Vagina (tissue), 2 donors: Measurements from ENCODE around the gene PLCG1.

Experiments
- POLR2A ChIP-seq, 2 donors: fragments of 450-650 bp; IDR thresholded peaks; one replicate each; pipeline ENCODE4 v1.6.1; 2017; ENCODE audit warnings: antibody characterized with exemption in 2 of 2, mild to moderate bottlenecking in 2 of 2, moderate library complexity in 2 of 2
- POLR2AphosphoS5 ChIP-seq, 2 donors: sonication (generic); formaldehyde crosslinking; IDR thresholded peaks; one replicate each; pipeline ENCODE4 v1.9.0; 2017; ENCODE audit warnings: antibody characterized with exemption in 2 of 2, mild to moderate bottlenecking in 2 of 2, low read depth in 1 of 2; ENCODE audit not compliant: insufficient read depth in 1 of 2
- TF ChIP-seq, protein P1 (sequence below), 3 experiments: fragments of 450-650 bp in 2 of 3; fragments of 200-600 bp in 1 of 3; sonication (generic) in 1 of 3; IDR thresholded peaks; one replicate each; pipeline ENCODE4 v1.5.1; 2017 to 2019; ENCODE audit warnings: antibody characterized with exemption in 3 of 3, mild to moderate bottlenecking in 2 of 3, moderate library complexity in 2 of 3

DNA sequence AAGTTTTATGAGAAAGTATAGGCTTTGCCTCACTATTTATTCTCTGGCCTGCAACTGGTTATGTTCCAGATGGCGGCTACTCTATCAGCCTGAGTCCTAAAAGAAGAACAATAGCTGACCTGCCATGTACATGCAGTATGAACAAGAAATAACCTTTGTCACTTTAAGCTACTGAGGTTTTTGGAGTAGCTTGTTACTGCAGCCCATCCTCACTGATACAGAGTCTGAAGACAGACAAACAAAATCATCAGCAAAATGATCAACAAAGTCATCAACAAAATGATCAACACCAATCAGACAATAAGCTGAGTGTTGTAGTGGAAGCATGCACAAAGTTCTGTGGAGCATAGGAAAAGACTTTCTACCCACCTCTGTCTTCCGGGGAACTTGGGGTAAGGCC lies 82.5 kb downstream of the PLCG1 start:
- TF ChIP-seq, protein P1, sequence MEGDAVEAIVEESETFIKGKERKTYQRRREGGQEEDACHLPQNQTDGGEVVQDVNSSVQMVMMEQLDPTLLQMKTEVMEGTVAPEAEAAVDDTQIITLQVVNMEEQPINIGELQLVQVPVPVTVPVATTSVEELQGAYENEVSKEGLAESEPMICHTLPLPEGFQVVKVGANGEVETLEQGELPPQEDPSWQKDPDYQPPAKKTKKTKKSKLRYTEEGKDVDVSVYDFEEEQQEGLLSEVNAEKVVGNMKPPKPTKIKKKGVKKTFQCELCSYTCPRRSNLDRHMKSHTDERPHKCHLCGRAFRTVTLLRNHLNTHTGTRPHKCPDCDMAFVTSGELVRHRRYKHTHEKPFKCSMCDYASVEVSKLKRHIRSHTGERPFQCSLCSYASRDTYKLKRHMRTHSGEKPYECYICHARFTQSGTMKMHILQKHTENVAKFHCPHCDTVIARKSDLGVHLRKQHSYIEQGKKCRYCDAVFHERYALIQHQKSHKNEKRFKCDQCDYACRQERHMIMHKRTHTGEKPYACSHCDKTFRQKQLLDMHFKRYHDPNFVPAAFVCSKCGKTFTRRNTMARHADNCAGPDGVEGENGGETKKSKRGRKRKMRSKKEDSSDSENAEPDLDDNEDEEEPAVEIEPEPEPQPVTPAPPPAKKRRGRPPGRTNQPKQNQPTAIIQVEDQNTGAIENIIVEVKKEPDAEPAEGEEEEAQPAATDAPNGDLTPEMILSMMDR (IDR thresholded peaks at IDR 0.05): no peak
- TF ChIP-seq POLR2A (IDR thresholded peaks at IDR 0.05): no peak
- no peak for TF ChIP-seq POLR2AphosphoS5 (IDR thresholded peaks at IDR 0.05; ENCODE audit: insufficient read depth in 1 of 2, low read depth in 1 of 2)
